Thyroid gland (tissue), 4 donors: ENCODE results near the gene HOMER3. TPM values are rescaled to one million over a fixed set of nuclear protein-coding genes. Genes with fewer than 3 reads are reported as not detected.

Source experiments
- DNase-seq, 2 donors: peaks; one replicate each; pipeline ENCODE4 v3.0.0-alpha.2; 2019
- H3K27ac ChIP-seq, 3 donors: fragments of 200-600 bp; sonication (generic); 1 replicate in 2 of 3; 2 replicates in 1 of 3; pipeline ENCODE4 v1.5.1; 2016 to 2019; ENCODE audit warnings: mild to moderate bottlenecking in 1 of 3, moderate library complexity in 1 of 3
- H3K27me3 ChIP-seq: fragments of 200-600 bp; sonication (generic); one replicate; pipeline ENCODE4 v1.5.1; 2019
- H3K36me3 ChIP-seq, 2 donors: fragments of 200-600 bp; sonication (generic); one replicate each; pipeline ENCODE4 v1.5.1; 2016 to 2019
- H3K4me1 ChIP-seq, 2 donors: fragments of 200-600 bp; sonication (generic); one replicate each; pipeline ENCODE4 v1.5.1; 2017 to 2019
- H3K4me3 ChIP-seq, 3 donors: fragments of 200-600 bp; sonication (generic); replicated peaks in 1 of 3; 1 replicate in 2 of 3; 2 replicates in 1 of 3; pipeline ENCODE4 v1.5.1; 2016; ENCODE audit warnings: mild to moderate bottlenecking in 1 of 3
- H3K9me3 ChIP-seq: fragments of 200-600 bp; sonication (generic); one replicate; pipeline ENCODE4 v1.5.1; 2017
- POLR2A ChIP-seq, 2 donors: fragments of 450-650 bp; IDR thresholded peaks; one replicate each; pipeline ENCODE4 v1.6.1; 2017; ENCODE audit warnings: antibody characterized with exemption in 2 of 2, mild to moderate bottlenecking in 2 of 2, moderate library complexity in 1 of 2
- WGBS, 2 donors: methylation state at CpG; one replicate each; pipeline ENCODE4 v1.1.5; 2017; 5-methylcytosine and 5-hydroxymethylcytosine counted together
- intact Hi-C: fragments of 100-400 bp; cut with DNase I; formaldehyde crosslinking; loops from one replicate; pipeline ENCODE4 v1.15.1; 2023
- total RNA-seq, 4 donors: library from RNA; depleted of rRNA; stranded (reverse); fragments of >200 nt; gene quantifications; one replicate each; pipeline ENCODE4 v1.2.3, GENCODE V29; 2016
- TF ChIP-seq, protein P1 (sequence below), 6 experiments: fragments of 200-600 bp in 3 of 6; fragments of 450-650 bp in 3 of 6; sonication (generic) in 3 of 6; IDR thresholded peaks; one replicate each; pipeline ENCODE4 v1.5.1; 2016 to 2019; ENCODE audit warnings: antibody characterized with exemption in 6 of 6, mild to moderate bottlenecking in 2 of 6, inconsistent platforms in 1 of 6, moderate library complexity in 1 of 6

HOMER3 gene
- total RNA-seq, 4 donors from 2014 or later: 55.6 to 169 (median 63.4) TPM

- peaks cover 6 to 14% of the 10 kb centered on the region in 2 donors for H3K4me1 ChIP-seq
- no peak overlapping the region for H3K4me3 ChIP-seq
- TF ChIP-seq, protein P1, sequence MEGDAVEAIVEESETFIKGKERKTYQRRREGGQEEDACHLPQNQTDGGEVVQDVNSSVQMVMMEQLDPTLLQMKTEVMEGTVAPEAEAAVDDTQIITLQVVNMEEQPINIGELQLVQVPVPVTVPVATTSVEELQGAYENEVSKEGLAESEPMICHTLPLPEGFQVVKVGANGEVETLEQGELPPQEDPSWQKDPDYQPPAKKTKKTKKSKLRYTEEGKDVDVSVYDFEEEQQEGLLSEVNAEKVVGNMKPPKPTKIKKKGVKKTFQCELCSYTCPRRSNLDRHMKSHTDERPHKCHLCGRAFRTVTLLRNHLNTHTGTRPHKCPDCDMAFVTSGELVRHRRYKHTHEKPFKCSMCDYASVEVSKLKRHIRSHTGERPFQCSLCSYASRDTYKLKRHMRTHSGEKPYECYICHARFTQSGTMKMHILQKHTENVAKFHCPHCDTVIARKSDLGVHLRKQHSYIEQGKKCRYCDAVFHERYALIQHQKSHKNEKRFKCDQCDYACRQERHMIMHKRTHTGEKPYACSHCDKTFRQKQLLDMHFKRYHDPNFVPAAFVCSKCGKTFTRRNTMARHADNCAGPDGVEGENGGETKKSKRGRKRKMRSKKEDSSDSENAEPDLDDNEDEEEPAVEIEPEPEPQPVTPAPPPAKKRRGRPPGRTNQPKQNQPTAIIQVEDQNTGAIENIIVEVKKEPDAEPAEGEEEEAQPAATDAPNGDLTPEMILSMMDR (IDR thresholded peaks at IDR 0.05): no peak
- no peak for TF ChIP-seq POLR2A (IDR thresholded peaks at IDR 0.05)
- peak in 1 of 2 donors; percentile 16 for DNase-seq
- H3K9me3 ChIP-seq: no peaks in the 10 kb centered on the region
- WGBS, 2 donors: 27 to 45% methylated on average over 7 to 9 of the region's 33 CpGs
- intact Hi-C loops: no loop called here
- no peak overlapping the region for H3K27ac ChIP-seq
- peaks cover 12 to 18% of the 10 kb centered on the region in 2 donors for H3K36me3 ChIP-seq
- H3K27me3 ChIP-seq: no peaks in the 10 kb centered on the region
Measured at GRCh38 chr19:18896421-18896841, 44.6 kb downstream of the HOMER3 start.

DNA sequence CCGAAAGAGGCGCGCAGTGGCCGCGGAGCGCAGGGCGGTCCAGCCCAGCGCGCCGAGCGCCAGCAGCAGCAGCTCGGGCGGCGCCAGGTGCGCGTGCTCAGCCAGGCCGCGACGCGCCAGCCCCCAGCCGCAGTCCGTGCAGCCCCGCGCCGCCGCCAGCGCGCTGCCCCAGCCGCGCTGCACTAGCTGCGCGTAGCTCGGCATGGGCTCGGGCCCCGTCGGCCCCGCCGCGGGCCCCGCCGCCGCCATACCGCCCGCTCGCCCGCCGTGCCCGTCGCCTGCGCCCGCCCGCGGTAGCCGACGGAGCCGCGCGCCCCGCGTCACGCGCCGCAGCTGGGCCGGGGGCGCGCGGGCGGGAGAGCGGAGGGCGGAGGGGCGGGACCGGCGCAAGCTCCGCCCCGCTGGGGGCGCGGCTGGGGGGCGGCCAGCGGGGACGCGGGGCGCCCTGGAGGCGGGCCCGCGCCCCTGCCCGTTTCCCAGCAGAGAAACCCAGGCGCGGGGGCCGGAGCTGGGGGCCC is 45.1 kb downstream of the HOMER3 start, which contains the start of gene CERS1:
Gene CERS1 (minus strand): TSS at position 335 of the 518 bp plus-strand sequence. CDS start 86 bp downstream, at position 249.
- WGBS, 2 donors: no CpG with 5 or more reads among the region's 89 CpGs
- no peak within 1 kb of the TSS for H3K27ac ChIP-seq
- intact Hi-C loops: no loop called here
- H3K4me3 ChIP-seq: peak within 1 kb of the TSS in 2 of 3 donors; percentile 19 to 20
- peaks cover 6 to 14% of the 10 kb centered on the region in 2 donors for H3K4me1 ChIP-seq
- no peak for DNase-seq
- H3K36me3 ChIP-seq: peaks cover 12 to 14% of the 10 kb centered on the region in 2 donors
- H3K27me3 ChIP-seq: no peaks in the 10 kb centered on the region
- no peak for TF ChIP-seq POLR2A (IDR thresholded peaks at IDR 0.05)
- TF ChIP-seq, protein P1 (IDR thresholded peaks at IDR 0.05): no peak
- no peaks in the 10 kb centered on the region for H3K9me3 ChIP-seq

DNA sequence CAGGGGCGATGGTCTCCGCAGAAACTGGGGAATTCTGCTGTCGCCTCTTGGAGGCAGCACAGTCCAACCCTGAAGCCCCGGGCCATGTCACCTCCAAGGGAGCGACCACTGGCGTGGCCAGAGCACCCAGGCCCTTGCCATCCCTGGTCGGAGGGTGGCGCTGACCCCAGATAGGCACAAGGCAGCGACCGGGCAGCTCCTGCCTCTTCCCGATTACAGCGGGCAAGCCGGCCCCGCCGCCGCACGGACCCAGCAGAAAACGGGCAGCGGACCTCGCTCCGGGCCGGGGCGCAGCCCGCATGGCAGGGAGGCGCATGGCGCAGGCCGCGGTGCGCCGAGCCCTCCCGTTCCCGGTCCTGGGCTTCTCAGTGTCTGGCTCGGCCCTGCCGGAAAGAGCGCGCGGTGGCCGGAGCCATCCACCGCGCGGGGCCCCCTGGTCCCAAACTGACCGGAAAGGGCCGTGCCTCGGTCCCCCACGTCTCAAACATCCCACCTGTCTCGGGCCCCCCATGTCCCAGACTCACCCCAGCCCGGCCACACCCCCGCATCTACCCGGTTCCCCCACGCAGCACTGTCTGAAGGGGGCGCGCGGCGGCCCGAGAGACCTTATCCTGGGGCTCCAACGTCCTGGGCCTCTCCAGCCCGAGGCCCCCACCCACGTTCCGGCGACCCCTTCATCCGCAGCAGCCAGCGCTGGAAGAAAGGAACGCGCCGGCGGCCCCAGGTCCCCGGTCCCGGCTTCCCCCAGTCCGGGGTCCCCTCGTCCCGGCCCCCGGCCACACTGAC is 45.8 kb downstream of the HOMER3 start:
- DNase-seq: peak; percentile 61 to 63
- no peak overlapping the region for H3K27ac ChIP-seq

GRCh38 chr19:18894254-18895037 is 46.6 kb downstream of the HOMER3 start:
- H3K27ac ChIP-seq: no peak overlapping the region
- no peaks in the 10 kb centered on the region for H3K27me3 ChIP-seq
- H3K9me3 ChIP-seq: no peaks in the 10 kb centered on the region
- TF ChIP-seq, protein P1 (IDR thresholded peaks at IDR 0.05): peak in 1 of 6 experiments; percentile 12
- no peak for TF ChIP-seq POLR2A (IDR thresholded peaks at IDR 0.05)
- H3K4me3 ChIP-seq: peak overlapping the region in 1 of 3 donors; percentile 19
- H3K4me1 ChIP-seq: peaks cover 6 to 14% of the 10 kb centered on the region in 2 donors
- peaks cover 4 to 5% of the 10 kb centered on the region in 2 donors for H3K36me3 ChIP-seq
- intact Hi-C loops: no loop called here
- no peak for DNase-seq
- 2 to 5% methylated on average over 6 to 7 of the region's 28 CpGs for WGBS, 2 donors

More for the DNA sequence above, 45.8 kb downstream of the HOMER3 start:
- Histone ChIP-seq H3K4me3 (peak overlapping the region in 2 of 3 donors; percentile 19 to 20), H3K27me3 (no peaks in the 10 kb centered on the region), H3K9me3 (no peaks in the 10 kb centered on the region), H3K4me1 (peaks cover 6 to 14% of the 10 kb centered on the region in 2 donors), H3K36me3 (peaks cover 11 to 12% of the 10 kb centered on the region in 2 donors)
- TF ChIP-seq, protein P1 (IDR thresholded peaks at IDR 0.05): peak in 5 of 6 experiments; percentile 7 to 53 (median 27)
- no peak for TF ChIP-seq POLR2A (IDR thresholded peaks at IDR 0.05)
- 0% methylated on average over 3 of the region's 72 CpGs; no CpG with 5 or more reads in 1 of the 2 donors for WGBS, 2 donors
- intact Hi-C loops: no loop called here
